Omental fat pad (tissue), 4 donors: Measurements from ENCODE around the gene DNAH17. TPM values are rescaled to one million over a fixed set of nuclear protein-coding genes. Genes with fewer than 3 reads are reported as not detected.

ENCODE experiments used
- ATAC-seq: fragments of 150-250 bp; one replicate; pipeline ENCODE4 v1.9.1; 2016; ENCODE audit warnings: mild to moderate bottlenecking, moderate library complexity; ENCODE audit not compliant: low FRiP score
- DNase-seq: peaks from one replicate; pipeline ENCODE4 v3.0.0-alpha.2; 2019; ENCODE audit warnings: low spot score
- CTCF ChIP-seq, 3 donors: fragments of 450-650 bp; IDR thresholded peaks; one replicate each; pipeline ENCODE4 v1.5.1; 2016 to 2017; ENCODE audit warnings: antibody characterized with exemption in 3 of 3, mild to moderate bottlenecking in 3 of 3, moderate library complexity in 2 of 3
- total RNA-seq, 4 donors: library from RNA; depleted of rRNA; stranded (reverse); fragments of >200 nt; gene quantifications; one replicate each; pipeline ENCODE4 v1.1.0, GENCODE V29; 2016

The DNAH17 gene
- total RNA-seq, 4 donors from 2014 or later = 0.24 to 1.4 (median 0.34) TPM

- ATAC-seq (no peak), DNase-seq (no peak)
- no peak for TF ChIP-seq CTCF (IDR thresholded peaks at IDR 0.05)
Measured at GRCh38 chr17:78390241-78391050, 186.8 kb downstream of the DNAH17 start.

- DNase-seq (no peak), ATAC-seq (no peak)
- no peak for TF ChIP-seq CTCF (IDR thresholded peaks at IDR 0.05)
Measured at GRCh38 chr17:78387977-78388941, 188.9 kb downstream of the DNAH17 start.

GRCh38 chr17:78384479-78385175, 192.6 kb downstream of the DNAH17 start:
- no peak for TF ChIP-seq CTCF (IDR thresholded peaks at IDR 0.05)
- DNase-seq (no peak), ATAC-seq (no peak)

- no peak for TF ChIP-seq CTCF (IDR thresholded peaks at IDR 0.05)
- ATAC-seq (peak; percentile 67), DNase-seq (peak; percentile 56)
Measured at GRCh38 chr17:78383725-78384471, 193.3 kb downstream of the DNAH17 start.

GRCh38 chr17:78381601-78382232, 195.5 kb downstream of the DNAH17 start:
- ATAC-seq (no peak), DNase-seq (no peak)
- no peak for TF ChIP-seq CTCF (IDR thresholded peaks at IDR 0.05)

GRCh38 chr17:78380370-78380769, 196.8 kb downstream of the DNAH17 start:
- TF ChIP-seq CTCF (IDR thresholded peaks at IDR 0.05) = no peak
- DNase-seq (no peak), ATAC-seq (no peak)
